ENCODE data around the gene ERP27.

Gene ERP27

GRCh38 chr12:14946162-14946561 is 7.8 kb upstream of the ERP27 start:
- TF ChIP-seq CTCF (IDR thresholded peaks at IDR 0.05; ENCODE audit: low read depth, low read length, missing control alignments) = no peak
- in situ Hi-C loops (cut with HindIII; ENCODE audit: low sequenced_read_pairs) = no loop called here
- no peak overlapping the region for H3K4me3 ChIP-seq (ENCODE audit: low read depth, low read length)
- DNase-seq (ENCODE audit: low read depth) = no peak

DNA sequence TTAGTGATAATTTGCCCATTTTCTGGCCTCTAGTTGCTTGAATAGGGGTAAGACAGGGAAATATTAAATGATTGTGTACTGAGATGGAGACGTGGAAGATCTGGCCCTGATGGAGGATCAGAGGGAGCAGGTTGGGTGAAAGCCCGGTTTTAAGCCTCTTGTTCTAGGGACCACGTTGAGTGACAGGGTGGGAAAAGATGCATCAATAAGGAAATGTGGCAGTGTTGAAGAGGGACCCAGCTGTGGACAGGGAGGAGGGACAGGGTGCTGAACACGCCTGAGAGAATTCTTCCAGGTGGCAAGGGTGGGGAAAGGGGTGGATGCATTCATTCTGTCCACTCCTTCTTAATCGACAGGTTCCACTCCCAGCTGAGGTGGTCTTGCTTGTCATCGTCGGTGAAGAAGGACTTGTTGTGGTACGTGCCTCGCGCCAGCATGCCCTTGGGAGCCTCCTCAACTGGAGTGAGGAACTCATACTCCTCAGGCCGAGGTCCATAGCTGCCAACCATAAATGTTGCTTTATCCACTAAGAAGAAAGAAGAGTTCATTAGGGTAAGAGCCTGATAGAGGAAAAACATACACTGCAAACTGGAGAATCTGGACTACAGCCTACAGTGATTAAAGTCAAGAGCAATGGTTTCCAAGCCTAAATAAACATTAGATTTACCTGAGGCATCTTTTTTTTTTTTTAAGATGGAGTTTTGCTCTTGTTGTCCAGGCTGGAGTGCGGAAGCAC is 4.0 kb upstream of the ERP27 start:
- no peak for TF ChIP-seq CTCF (IDR thresholded peaks at IDR 0.05; ENCODE audit: low read depth, low read length, missing control alignments)
- no peak for DNase-seq (ENCODE audit: low read depth)
- H3K4me3 ChIP-seq (ENCODE audit: low read depth, low read length) = no peak overlapping the region
- in situ Hi-C loops (cut with HindIII; ENCODE audit: low sequenced_read_pairs) = no loop called here

DNA sequence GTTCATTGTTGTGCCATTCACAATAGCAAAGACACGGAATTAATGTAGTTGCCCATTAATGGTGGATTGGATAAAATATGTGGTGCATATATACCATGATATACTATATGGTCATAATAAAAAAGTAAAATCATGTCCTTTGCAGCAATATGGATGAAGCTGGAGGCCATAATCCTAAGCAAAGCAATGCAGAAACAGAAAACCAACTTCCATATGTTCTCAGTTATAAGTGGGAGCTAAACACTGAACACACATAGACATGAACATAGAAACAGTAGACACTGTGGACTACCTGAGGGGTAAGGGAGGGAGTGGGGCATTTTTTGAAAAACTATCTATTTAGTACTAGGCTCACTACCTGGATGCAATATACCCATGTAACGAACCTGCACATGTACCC is 3.0 kb upstream of the ERP27 start:
- TF ChIP-seq CTCF (IDR thresholded peaks at IDR 0.05; ENCODE audit: low read depth, low read length, missing control alignments) = no peak
- H3K4me3 ChIP-seq (ENCODE audit: low read depth, low read length) = no peak overlapping the region

DNA sequence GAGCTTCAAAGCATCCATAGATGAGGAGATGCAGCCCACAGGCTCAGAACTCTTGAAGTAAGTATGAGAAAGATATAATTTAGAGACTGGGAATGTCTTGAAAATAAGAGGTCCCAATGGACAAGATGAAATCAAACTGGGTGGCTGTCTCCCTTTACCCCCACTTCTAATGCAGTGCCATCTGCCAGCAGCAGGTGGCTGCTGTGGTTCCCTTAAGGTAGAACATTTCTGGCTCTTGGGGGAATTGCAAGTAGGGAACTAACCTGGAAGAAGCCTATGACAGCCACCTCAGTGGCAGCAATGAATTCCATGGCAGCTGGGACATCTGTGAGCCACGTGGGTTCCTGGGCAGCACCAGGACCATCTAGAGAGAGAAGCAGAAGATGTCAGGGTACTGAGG is 648 bp downstream of the ERP27 start:
- in situ Hi-C loops (cut with HindIII; ENCODE audit: low sequenced_read_pairs) = no loop called here
- TF ChIP-seq CTCF (IDR thresholded peaks at IDR 0.05; ENCODE audit: low read depth, low read length, missing control alignments) = peak; percentile 8
- DNase-seq (ENCODE audit: low read depth) = no peak
- H3K4me3 ChIP-seq (ENCODE audit: low read depth, low read length) = no peak overlapping the region

More for the DNA sequence above, 3.0 kb upstream of the ERP27 start:
- in situ Hi-C loops (cut with HindIII; ENCODE audit: low sequenced_read_pairs) = no loop called here
- DNase-seq (ENCODE audit: low read depth) = no peak

- no peak for DNase-seq (ENCODE audit: low read depth)
- in situ Hi-C loops (cut with HindIII; ENCODE audit: low sequenced_read_pairs) = no loop called here
- no peak overlapping the region for H3K4me3 ChIP-seq (ENCODE audit: low read depth, low read length)
- no peak for TF ChIP-seq CTCF (IDR thresholded peaks at IDR 0.05; ENCODE audit: low read depth, low read length, missing control alignments)
Observed at GRCh38 chr12:14937014-14937413, 1.3 kb downstream of the ERP27 start.

DNA sequence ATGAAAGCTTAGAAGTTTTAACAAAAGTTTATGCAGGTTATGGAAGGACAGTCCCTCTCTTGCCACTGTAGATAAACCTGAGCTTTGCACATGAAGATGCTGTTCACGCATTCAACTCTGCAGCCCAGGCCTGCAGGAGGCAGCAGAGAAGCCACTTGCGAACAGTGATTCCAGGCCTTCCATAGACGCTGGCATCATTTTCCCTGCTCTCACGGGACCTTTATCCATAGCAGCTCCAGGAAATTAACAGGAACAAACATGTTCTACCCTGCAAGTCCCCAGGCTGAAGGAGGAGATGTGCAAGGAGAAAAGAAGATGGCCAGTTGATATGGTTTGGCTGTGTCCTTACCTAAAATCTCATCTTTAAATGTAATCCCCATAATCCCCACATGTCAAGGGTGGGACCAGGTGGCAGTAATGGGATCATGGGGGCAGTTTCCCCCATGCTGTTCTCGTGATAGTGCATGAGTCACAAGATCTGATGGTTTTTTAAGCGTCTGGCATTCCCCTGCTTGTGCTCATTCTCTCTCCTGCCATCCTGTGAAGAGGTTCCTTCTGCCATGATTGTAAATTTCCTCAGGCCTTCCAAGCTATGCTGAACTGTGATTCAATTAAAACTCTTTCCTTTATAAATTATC is 2.0 kb downstream of the ERP27 start:
- DNase-seq (ENCODE audit: low read depth) = no peak
- H3K4me3 ChIP-seq (ENCODE audit: low read depth, low read length) = no peak overlapping the region
- peak; percentile 12 for TF ChIP-seq CTCF (IDR thresholded peaks at IDR 0.05; ENCODE audit: low read depth, low read length, missing control alignments)
- in situ Hi-C loops (cut with HindIII; ENCODE audit: low sequenced_read_pairs) = no loop called here

All from astrocyte of the cerebellum (primary cell).